GM12875 (cell line): ENCODE data around the gene DNAJC5.

Experiments
- H3K4me3 ChIP-seq: one replicate; pipeline ENCODE4 v1.5.1; 2011; ENCODE audit warnings: low read depth, low read length, control low read depth
- CTCF ChIP-seq: IDR thresholded peaks from 2 replicates; pipeline ENCODE4 v1.5.1; 2011; ENCODE audit warnings: low read depth, mild to moderate bottlenecking, control low read depth, inconsistent platforms, low read length, moderate library complexity, borderline replicate concordance; ENCODE audit not compliant: insufficient read depth

DNAJC5 gene

GRCh38 chr20:63885264-63886053, 9.5 kb upstream of the DNAJC5 start:
- no peak for TF ChIP-seq CTCF
- no peak overlapping the region for H3K4me3 ChIP-seq

GRCh38 chr20:63886054-63886419, 8.9 kb upstream of the DNAJC5 start:
- TF ChIP-seq CTCF = no peak

GRCh38 chr20:63886921-63887320, 8.0 kb upstream of the DNAJC5 start:
- H3K4me3 ChIP-seq = no peak overlapping the region
- TF ChIP-seq CTCF = no peak

More at GRCh38 chr20:63886054-63886419, 8.9 kb upstream of the DNAJC5 start:
- no peak overlapping the region for H3K4me3 ChIP-seq

GRCh38 chr20:63889241-63890200, 5.4 kb upstream of the DNAJC5 start:
- TF ChIP-seq CTCF = no peak
- H3K4me3 ChIP-seq = no peak overlapping the region

- H3K4me3 ChIP-seq = no peak overlapping the region
- no peak for TF ChIP-seq CTCF
These were observed 4.7 kb upstream of the DNAJC5 start for GRCh38 chr20:63890201-63890576.

- H3K4me3 ChIP-seq = no peak overlapping the region
- TF ChIP-seq CTCF = no peak
These were observed 4.3 kb upstream of the DNAJC5 start for GRCh38 chr20:63890616-63891015.
